Liver (tissue), 9 donors: Measurements from ENCODE around the gene RAB32. TPM values are rescaled to one million over a fixed set of nuclear protein-coding genes. Genes with fewer than 3 reads are reported as not detected.

Source experiments
- DNase-seq: peaks from one replicate; pipeline ENCODE4 v3.0.0-alpha.2; 2017; ENCODE audit warnings: low spot score
- H3K27ac ChIP-seq, 2 donors: one replicate each; pipeline ENCODE4 v1.7.0; 2013; ENCODE audit warnings: inconsistent platforms in 2 of 2, low read length in 2 of 2, control low read depth in 1 of 2, low read depth in 1 of 2, mild to moderate bottlenecking in 1 of 2
- H3K27me3 ChIP-seq, 4 donors: one replicate each; pipeline versions ENCODE4 v1.6.1 to v1.7.0; 2013; ENCODE audit warnings: low read length in 3 of 4, inconsistent platforms in 1 of 4, mild to moderate bottlenecking in 1 of 4, moderate library complexity in 1 of 4; ENCODE audit not compliant: control insufficient read depth in 4 of 4, insufficient read depth in 4 of 4
- H3K36me3 ChIP-seq, 4 donors: one replicate each; pipeline versions ENCODE4 v1.6.1 to v1.7.0; 2013; ENCODE audit warnings: low read length in 3 of 4, mild to moderate bottlenecking in 3 of 4, low read depth in 1 of 4, moderate library complexity in 1 of 4; ENCODE audit not compliant: control insufficient read depth in 4 of 4, insufficient read depth in 3 of 4
- H3K4me1 ChIP-seq, 4 donors: one replicate each; pipeline versions ENCODE4 v1.6.1 to v1.7.0; 2013; ENCODE audit warnings: low read length in 3 of 4, mild to moderate bottlenecking in 3 of 4, moderate library complexity in 1 of 4; ENCODE audit not compliant: control insufficient read depth in 4 of 4, insufficient read depth in 4 of 4
- H3K4me3 ChIP-seq, 3 donors: one replicate each; pipeline versions ENCODE4 v1.6.1 to v1.7.0; 2013; ENCODE audit warnings: low read length in 3 of 3, control low read depth in 1 of 3, low read depth in 1 of 3, mild to moderate bottlenecking in 1 of 3
- H3K9ac ChIP-seq, 2 donors: one replicate each; pipeline ENCODE4 v1.7.0; 2013; ENCODE audit warnings: low read length in 2 of 2, mild to moderate bottlenecking in 2 of 2, moderate library complexity in 2 of 2, control low read depth in 1 of 2, low read depth in 1 of 2
- H3K9me3 ChIP-seq, 4 donors: one replicate each; pipeline versions ENCODE4 v1.6.1 to v1.7.0; 2013; ENCODE audit warnings: low read length in 3 of 4; ENCODE audit not compliant: control insufficient read depth in 4 of 4
- EGR1 ChIP-seq, 2 donors: IDR thresholded peaks; 2 replicates each; pipeline ENCODE4 v1.6.1; 2016 to 2018; ENCODE audit warnings: antibody characterized with exemption in 2 of 2, low read depth in 2 of 2
- FOXA1 ChIP-seq: IDR thresholded peaks from 2 replicates; pipeline ENCODE4 v1.6.1; 2016; ENCODE audit warnings: antibody characterized with exemption
- FOXA2 ChIP-seq: IDR thresholded peaks from 2 replicates; pipeline ENCODE4 v1.6.1; 2016; ENCODE audit warnings: antibody characterized with exemption
- GABPA ChIP-seq, 2 donors: IDR thresholded peaks in 1 of 2; conservative IDR thresholded peaks in 1 of 2; 2 replicates each; pipeline ENCODE4 v1.6.1; 2016; ENCODE audit warnings: antibody characterized with exemption in 2 of 2, mild to moderate bottlenecking in 1 of 2, moderate library complexity in 1 of 2
- HNF4A ChIP-seq, 2 donors: conservative IDR thresholded peaks; 2 replicates each; pipeline ENCODE4 v1.6.1; 2016; ENCODE audit warnings: antibody characterized with exemption in 2 of 2, mild to moderate bottlenecking in 2 of 2
- HNF4G ChIP-seq: IDR thresholded peaks from 2 replicates; pipeline ENCODE4 v1.6.1; 2016; ENCODE audit warnings: antibody characterized with exemption
- JUND ChIP-seq, 2 donors: IDR thresholded peaks; 2 replicates each; pipeline ENCODE4 v1.6.1; 2016; ENCODE audit warnings: antibody characterized with exemption in 2 of 2
- MAX ChIP-seq: IDR thresholded peaks from 2 replicates; pipeline ENCODE4 v1.6.1; 2016; ENCODE audit warnings: antibody characterized with exemption
- NR2F2 ChIP-seq: IDR thresholded peaks from 2 replicates; pipeline ENCODE4 v1.6.1; 2016; ENCODE audit warnings: antibody characterized with exemption
- REST ChIP-seq: IDR thresholded peaks from 2 replicates; pipeline ENCODE4 v1.6.1; 2016; ENCODE audit warnings: antibody characterized with exemption, mild to moderate bottlenecking
- RXRA ChIP-seq, 2 donors: IDR thresholded peaks; 2 replicates each; pipeline ENCODE4 v1.6.1; 2017 to 2018; ENCODE audit warnings: antibody characterized with exemption in 2 of 2, mild to moderate bottlenecking in 1 of 2
- TAF1 ChIP-seq: conservative IDR thresholded peaks from 2 replicates; pipeline ENCODE4 v1.6.1; 2016; ENCODE audit warnings: antibody characterized with exemption, mild to moderate bottlenecking
- WGBS: extraction: QIAGEN DNeasy Blood & Tissue Kit; methylation state at CpG from one replicate; pipeline ENCODE4 v1.1.7; 2013; 5-methylcytosine and 5-hydroxymethylcytosine counted together
- polyA plus RNA-seq, 2 donors: library from polyadenylated mRNA; stranded (reverse) in 1 of 2; unstranded in 1 of 2; fragments of 200-250 nt in 1 of 2; fragments of >200 nt in 1 of 2; fragmentation: Nextera tagmentation in 1 of 2; extraction: Ambion mirVana in 1 of 2; gene quantifications; one replicate each; pipeline versions ENCODE4 v1.2.1 to v1.2.3, GENCODE V29; 2013 to 2015
- total RNA-seq, 2 donors: library from RNA; depleted of rRNA; stranded (reverse); fragments of >200 nt; gene quantifications; one replicate each; pipeline ENCODE4 v1.2.3, GENCODE V29; 2014
- TF ChIP-seq, protein P1 (sequence below): IDR thresholded peaks from 2 replicates; pipeline ENCODE4 v1.6.1; 2016; ENCODE audit warnings: antibody characterized with exemption
- TF ChIP-seq, protein P2 (sequence below): fragments of 150-350 bp; IDR thresholded peaks from 2 replicates; pipeline ENCODE4 v1.5.1; 2017; ENCODE audit warnings: improper control_type of control experiment, low read depth, low read length; ENCODE audit not compliant: missing input control
- donor health status: healthy.
- donor health status: healthy.
- donor health status: healthy.
- donor health status: healthy.
- donor health status: healthy.

RAB32 gene
- total and polyA plus RNA-seq, 4 donors, result 13.6 to 49.9 (median 31.1) TPM

DNA sequence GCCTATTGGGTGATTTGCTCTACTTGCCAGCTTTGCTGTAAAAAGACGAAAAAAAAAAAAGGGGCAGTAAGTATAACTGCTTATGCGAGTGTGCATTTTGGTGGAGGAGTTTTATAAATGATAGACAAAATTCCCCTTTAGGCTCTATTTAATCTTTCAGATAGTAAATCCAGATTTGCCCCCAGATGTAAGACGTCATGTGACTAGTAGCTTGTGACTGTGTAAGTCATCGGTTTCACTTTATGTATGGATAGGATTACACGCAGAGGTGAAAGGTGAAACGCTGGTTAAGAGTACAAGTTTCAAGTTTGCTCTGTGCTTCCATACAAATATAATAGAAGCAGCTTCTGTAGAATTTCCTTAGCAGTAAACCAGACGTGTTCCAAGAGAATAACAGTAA, 7.9 kb downstream of the RAB32 start:
- peaks cover 10 to 20% (median 17%) of the 10 kb centered on the region in 4 donors for H3K36me3 ChIP-seq
- H3K4me1 ChIP-seq, result peaks cover 0 to 7% (median 1%) of the 10 kb centered on the region in 4 donors
- H3K27ac ChIP-seq, result no peak overlapping the region
- WGBS, result 83% methylated on average over 7 of the region's 7 CpGs
- H3K9me3 ChIP-seq, result no peaks in the 10 kb centered on the region
- no peak overlapping the region for H3K9ac ChIP-seq
- no peak overlapping the region for H3K4me3 ChIP-seq
- no peak for TF ChIP-seq HNF4G
- TF ChIP-seq JUND (IDR thresholded peaks at IDR 0.05), result no peak
- no peak for TF ChIP-seq RXRA (IDR thresholded peaks at IDR 0.05)
- TF ChIP-seq, protein P1, sequence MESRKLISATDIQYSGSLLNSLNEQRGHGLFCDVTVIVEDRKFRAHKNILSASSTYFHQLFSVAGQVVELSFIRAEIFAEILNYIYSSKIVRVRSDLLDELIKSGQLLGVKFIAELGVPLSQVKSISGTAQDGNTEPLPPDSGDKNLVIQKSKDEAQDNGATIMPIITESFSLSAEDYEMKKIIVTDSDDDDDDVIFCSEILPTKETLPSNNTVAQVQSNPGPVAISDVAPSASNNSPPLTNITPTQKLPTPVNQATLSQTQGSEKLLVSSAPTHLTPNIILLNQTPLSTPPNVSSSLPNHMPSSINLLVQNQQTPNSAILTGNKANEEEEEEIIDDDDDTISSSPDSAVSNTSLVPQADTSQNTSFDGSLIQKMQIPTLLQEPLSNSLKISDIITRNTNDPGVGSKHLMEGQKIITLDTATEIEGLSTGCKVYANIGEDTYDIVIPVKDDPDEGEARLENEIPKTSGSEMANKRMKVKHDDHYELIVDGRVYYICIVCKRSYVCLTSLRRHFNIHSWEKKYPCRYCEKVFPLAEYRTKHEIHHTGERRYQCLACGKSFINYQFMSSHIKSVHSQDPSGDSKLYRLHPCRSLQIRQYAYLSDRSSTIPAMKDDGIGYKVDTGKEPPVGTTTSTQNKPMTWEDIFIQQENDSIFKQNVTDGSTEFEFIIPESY, result no peak
- no peak for TF ChIP-seq HNF4A (conservative IDR thresholded peaks at IDR 0.05)
- TF ChIP-seq, protein P2, sequence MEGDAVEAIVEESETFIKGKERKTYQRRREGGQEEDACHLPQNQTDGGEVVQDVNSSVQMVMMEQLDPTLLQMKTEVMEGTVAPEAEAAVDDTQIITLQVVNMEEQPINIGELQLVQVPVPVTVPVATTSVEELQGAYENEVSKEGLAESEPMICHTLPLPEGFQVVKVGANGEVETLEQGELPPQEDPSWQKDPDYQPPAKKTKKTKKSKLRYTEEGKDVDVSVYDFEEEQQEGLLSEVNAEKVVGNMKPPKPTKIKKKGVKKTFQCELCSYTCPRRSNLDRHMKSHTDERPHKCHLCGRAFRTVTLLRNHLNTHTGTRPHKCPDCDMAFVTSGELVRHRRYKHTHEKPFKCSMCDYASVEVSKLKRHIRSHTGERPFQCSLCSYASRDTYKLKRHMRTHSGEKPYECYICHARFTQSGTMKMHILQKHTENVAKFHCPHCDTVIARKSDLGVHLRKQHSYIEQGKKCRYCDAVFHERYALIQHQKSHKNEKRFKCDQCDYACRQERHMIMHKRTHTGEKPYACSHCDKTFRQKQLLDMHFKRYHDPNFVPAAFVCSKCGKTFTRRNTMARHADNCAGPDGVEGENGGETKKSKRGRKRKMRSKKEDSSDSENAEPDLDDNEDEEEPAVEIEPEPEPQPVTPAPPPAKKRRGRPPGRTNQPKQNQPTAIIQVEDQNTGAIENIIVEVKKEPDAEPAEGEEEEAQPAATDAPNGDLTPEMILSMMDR, result no peak
- TF ChIP-seq REST, result no peak
- TF ChIP-seq FOXA1, result no peak
- no peak for TF ChIP-seq FOXA2
- TF ChIP-seq MAX, result no peak
- TF ChIP-seq NR2F2, result no peak
- no peak for TF ChIP-seq GABPA (IDR thresholded peaks at IDR 0.05 in 1 of 2, conservative IDR thresholded peaks at IDR 0.05 in 1 of 2)
- no peaks in the 10 kb centered on the region for H3K27me3 ChIP-seq
- DNase-seq, result no peak

DNA sequence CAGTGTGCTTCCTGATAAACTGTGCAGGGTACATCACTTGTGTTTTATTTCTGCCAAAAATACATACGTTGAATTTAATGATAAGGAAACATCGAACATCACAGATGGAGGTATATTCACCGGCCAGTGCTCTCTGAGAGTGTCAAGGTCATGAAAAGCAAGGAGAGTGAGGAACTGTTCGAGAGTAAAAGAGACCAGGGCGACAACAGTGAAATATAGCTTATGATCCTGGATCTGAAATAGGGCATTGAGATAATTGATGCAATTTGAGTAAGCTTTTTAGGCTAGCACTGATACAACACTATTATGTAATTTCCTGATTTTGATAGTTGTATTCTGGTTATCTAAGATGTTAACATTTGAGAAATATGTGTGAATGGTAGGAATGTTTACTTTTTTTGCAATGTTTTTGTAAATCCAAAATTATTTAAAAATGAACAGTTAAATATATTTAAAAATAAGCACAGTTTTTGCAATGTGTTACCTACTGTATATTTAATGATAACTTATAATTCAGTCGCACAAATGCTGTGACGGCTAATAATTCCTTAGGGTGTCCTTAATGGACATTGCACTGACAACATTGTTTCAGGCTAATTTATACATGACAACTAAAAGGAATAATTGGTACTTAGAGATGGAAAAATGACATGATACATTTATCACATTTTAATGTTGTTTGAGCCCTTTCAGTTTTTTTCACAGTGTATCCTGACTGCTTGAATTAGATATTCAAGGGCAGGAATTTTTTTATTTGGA, 9.9 kb downstream of the RAB32 start:
- no peaks in the 10 kb centered on the region for H3K9me3 ChIP-seq
- H3K9ac ChIP-seq, result no peak overlapping the region
- H3K4me1 ChIP-seq, result peaks cover 0 to 3% (median 0%) of the 10 kb centered on the region in 4 donors
- DNase-seq, result no peak
- WGBS, result 85% methylated on average over 7 of the region's 7 CpGs
- TF ChIP-seq JUND (IDR thresholded peaks at IDR 0.05) (no peak), EGR1 (IDR thresholded peaks at IDR 0.05; ENCODE audit: low read depth in 2 of 2) (no peak), TAF1 (no peak)
- TF ChIP-seq, protein P2, result no peak
- H3K36me3 ChIP-seq, result peaks cover 10 to 20% (median 17%) of the 10 kb centered on the region in 4 donors
- no peak overlapping the region for H3K27ac ChIP-seq
- H3K27me3 ChIP-seq, result no peaks in the 10 kb centered on the region
- H3K4me3 ChIP-seq, result no peak overlapping the region
